GM23338 (cell line): ENCODE data around the gene DNAJA2. TPM values are rescaled to one million over a fixed set of nuclear protein-coding genes. Genes with fewer than 3 reads are reported as not detected.
A peak's percentile ranks its signal among the peaks of the same experiment; 100 is the strongest.

ENCODE experiments used
- ATAC-seq: fragments of 200-7000 bp; cut with Tn5 transposase; 3 replicates; pipeline ENCODE4 v1.9.1; 2020
- DNase-seq: peaks from one replicate; pipeline ENCODE4 v3.0.0-alpha.2; 2015; ENCODE audit warnings: low spot score
- H2AFZ ChIP-seq: fragments of 200-600 bp; sonication (generic); 2 replicates; pipeline ENCODE4 v1.8.0; 2016; ENCODE audit warnings: antibody characterized with exemption, mild to moderate bottlenecking, moderate library complexity
- H3F3A ChIP-seq: fragments of 200-600 bp; sonication (generic); replicated peaks from 2 replicates; pipeline ENCODE4 v1.8.0; 2017; ENCODE audit warnings: antibody characterized with exemption, mixed run types, low read depth
- H3K27ac ChIP-seq: fragments of 200-600 bp; sonication (generic); 2 replicates; pipeline ENCODE4 v1.6.1; 2016; ENCODE audit warnings: low read depth
- H3K27me3 ChIP-seq: fragments of 200-600 bp; sonication (generic); 2 replicates; pipeline ENCODE4 v1.8.0; 2016; ENCODE audit warnings: mild to moderate bottlenecking, mixed run types, moderate library complexity; ENCODE audit not compliant: insufficient read depth
- H3K36me3 ChIP-seq: fragments of 200-600 bp; sonication (generic); 2 replicates; pipeline ENCODE4 v1.8.0; 2016; ENCODE audit warnings: mild to moderate bottlenecking; ENCODE audit not compliant: insufficient read depth
- H3K4me1 ChIP-seq: fragments of 200-600 bp; sonication (generic); 2 replicates; pipeline ENCODE4 v1.8.0; 2016; ENCODE audit warnings: mild to moderate bottlenecking, moderate library complexity; ENCODE audit not compliant: insufficient read depth
- H3K4me2 ChIP-seq: fragments of 200-600 bp; sonication (generic); 2 replicates; pipeline ENCODE4 v1.7.1; 2017; ENCODE audit warnings: mixed run types
- H3K4me3 ChIP-seq: fragments of 200-600 bp; sonication (generic); 2 replicates; pipeline ENCODE4 v1.6.1; 2016; ENCODE audit warnings: mixed run types
- H3K79me2 ChIP-seq: fragments of 200-600 bp; sonication (generic); replicated peaks from 2 replicates; pipeline ENCODE4 v1.8.0; 2017; ENCODE audit warnings: mild to moderate bottlenecking; ENCODE audit not compliant: insufficient read depth
- H3K9me2 ChIP-seq: fragments of 200-600 bp; sonication (generic); 2 replicates; pipeline ENCODE4 v1.8.0; 2017; ENCODE audit not compliant: insufficient read depth
- H4K20me1 ChIP-seq: fragments of 200-600 bp; sonication (generic); replicated peaks from 2 replicates; pipeline ENCODE4 v1.8.0; 2017; ENCODE audit warnings: mild to moderate bottlenecking; ENCODE audit not compliant: insufficient read depth
- H3K27ac Mint-ChIP-seq: 2 replicates; pipeline ENCODE4 v1.8.0; 2020; ENCODE audit warnings: inconsistent platforms, mild to moderate bottlenecking, moderate library complexity, mixed read lengths
- H3K27me3 Mint-ChIP-seq: 3 replicates; pipeline ENCODE4 v1.8.0; 2022; ENCODE audit warnings: low read depth, mild to moderate bottlenecking, moderate library complexity, mixed read lengths, inconsistent platforms; ENCODE audit not compliant: insufficient read depth, poor library complexity
- H3K36me3 Mint-ChIP-seq: 3 replicates; pipeline ENCODE4 v1.8.0; 2021; ENCODE audit warnings: low read depth, mild to moderate bottlenecking, inconsistent platforms, moderate library complexity, mixed read lengths
- H3K4me1 Mint-ChIP-seq: 3 replicates; pipeline ENCODE4 v1.8.0; 2020; ENCODE audit warnings: mild to moderate bottlenecking, inconsistent platforms, mixed read lengths
- H3K4me3 Mint-ChIP-seq: 3 replicates; pipeline ENCODE4 v1.8.0; 2021; ENCODE audit warnings: moderate library complexity, mild to moderate bottlenecking, inconsistent platforms, mixed read lengths
- H3K9me3 Mint-ChIP-seq: 3 replicates; pipeline ENCODE4 v1.8.0; 2020; ENCODE audit warnings: moderate library complexity, mild to moderate bottlenecking, inconsistent platforms, mixed read lengths
- CREB1 ChIP-seq: fragments of 250-450 bp; sonication (Bioruptor Pico); IDR thresholded peaks from 2 replicates; pipeline ENCODE4 v1.5.0; 2020; ENCODE audit warnings: low read depth, mild to moderate bottlenecking, moderate library complexity
- ETS1 ChIP-seq: IDR thresholded peaks from 2 replicates; pipeline ENCODE4 v1.6.1; 2016; ENCODE audit warnings: antibody characterized with exemption
- EZH2 ChIP-seq: fragments of 200-600 bp; sonication (generic); IDR thresholded peaks from one replicate; pipeline ENCODE4 v1.8.0; 2017; ENCODE audit warnings: antibody characterized with exemption, mild to moderate bottlenecking, low read depth; ENCODE audit not compliant: unreplicated experiment
- EZH2phosphoT487 ChIP-seq: fragments of 200-600 bp; sonication (generic); IDR thresholded peaks from one replicate; pipeline ENCODE4 v1.8.1; 2018; ENCODE audit warnings: antibody characterized with exemption; ENCODE audit not compliant: unreplicated experiment
- NANOG ChIP-seq: IDR thresholded peaks from 2 replicates; pipeline ENCODE4 v1.6.1; 2016; ENCODE audit warnings: antibody characterized with exemption, borderline replicate concordance
- POLR2AphosphoS5 ChIP-seq: IDR thresholded peaks from 2 replicates; pipeline ENCODE4 v1.6.1; 2016; ENCODE audit warnings: antibody characterized with exemption, low read depth
- REST ChIP-seq: IDR thresholded peaks from one replicate; pipeline ENCODE4 v1.6.1; 2018; ENCODE audit warnings: antibody characterized with exemption; ENCODE audit not compliant: unreplicated experiment
- STAT1 ChIP-seq: IDR thresholded peaks from one replicate; pipeline ENCODE4 v1.6.1; 2016; ENCODE audit warnings: antibody characterized with exemption; ENCODE audit not compliant: unreplicated experiment
- ZNF114 ChIP-seq: fragments of 250-450 bp; sonication (Bioruptor Pico); IDR thresholded peaks from 2 replicates; pipeline ENCODE4 v1.5.0; 2020; ENCODE audit warnings: mild to moderate bottlenecking, moderate library complexity
- ZNF331 ChIP-seq: fragments of 250-450 bp; sonication (Bioruptor Pico); IDR thresholded peaks from 2 replicates; pipeline ENCODE4 v1.5.0; 2020; ENCODE audit warnings: low read depth, mild to moderate bottlenecking, moderate library complexity
- polyA plus RNA-seq: library from polyadenylated mRNA; unstranded; fragments of >200 nt; fragmentation: Nextera tagmentation; extraction: Ambion mirVana; gene quantifications from 2 replicates; pipeline ENCODE4 v1.2.1, GENCODE V29; 2016
- total RNA-seq: library from RNA; depleted of rRNA; stranded (reverse); fragments of >200 nt; shearing (Covaris generic); gene quantifications from 2 replicates; pipeline ENCODE4 v1.2.3, GENCODE V29; 2014
- TF ChIP-seq, protein P1 (sequence below), 2 experiments: fragments of 200-600 bp in 1 of 2; sonication (generic) in 1 of 2; conservative IDR thresholded peaks; 2 replicates each; pipeline versions ENCODE4 v1.5.1 to v1.6.1; 2016 to 2017; ENCODE audit warnings: antibody characterized with exemption in 2 of 2, low read depth in 2 of 2, mild to moderate bottlenecking in 2 of 2, moderate library complexity in 1 of 2

DNAJA2 gene
- total and polyA plus RNA-seq, 2 experiments from 2014 or later, result 94.5 to 101 TPM

DNA sequence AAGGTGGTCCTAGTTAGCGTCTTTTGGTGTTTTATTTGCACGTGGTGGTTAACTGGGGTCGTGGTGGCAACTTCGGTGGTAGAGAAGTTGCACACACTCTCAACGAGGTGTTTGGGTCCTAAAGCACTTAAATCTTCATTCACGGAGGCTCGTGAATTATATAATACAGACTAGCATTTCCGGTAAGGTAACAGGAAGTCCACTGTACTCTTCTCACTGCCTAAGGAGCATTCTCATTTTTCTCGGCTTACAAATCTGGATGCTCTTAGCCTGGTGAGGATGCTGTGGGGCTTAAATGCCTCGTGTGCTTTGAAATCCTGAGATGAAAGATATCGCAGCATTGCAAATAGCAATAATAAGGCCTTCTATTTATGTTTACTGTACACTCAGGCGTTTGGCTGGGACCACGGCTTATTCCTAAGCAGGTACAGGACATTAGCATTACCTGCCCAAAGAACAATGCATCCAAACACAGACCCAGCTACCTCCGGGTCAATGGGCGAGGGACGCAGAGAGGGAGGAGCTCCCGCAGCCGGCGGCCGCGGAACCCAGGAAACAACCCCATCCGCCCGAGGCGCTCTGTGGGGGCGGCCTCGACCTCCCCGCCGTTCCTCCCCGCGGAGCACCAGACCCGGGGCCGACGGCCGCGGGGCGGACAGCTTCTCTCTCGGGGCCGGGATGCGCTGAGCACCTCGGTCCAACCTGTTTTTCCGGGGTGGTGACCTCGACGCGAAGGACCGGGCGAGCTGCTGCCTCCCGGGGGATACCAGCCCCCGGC lies 856 bp downstream of the DNAJA2 start:
- Histone ChIP-seq H3K4me2 (peak overlapping the region; percentile 91), H3F3A (0 out of 2 replicates have a peak, but pooled peaks cover 3% of the 10 kb centered on the region), H3K4me1 (peaks cover 19% of the 10 kb centered on the region; the same call in 1 of the 2 replicates), H3K79me2 (peaks cover 54% of the 10 kb centered on the region), H4K20me1 (peaks cover 14% of the 10 kb centered on the region), H3K9me2 (no peaks in the 10 kb centered on the region), H3K27me3 (no peaks in the 10 kb centered on the region), H3K36me3 (peaks cover 29% of the 10 kb centered on the region), H2AFZ (no peak overlapping the region), H3K4me3 (peak overlapping the region; percentile 64), H3K27ac (peak overlapping the region; percentile 92)
- Mint-ChIP-seq H3K9me3 (no peaks in the 10 kb centered on the region), H3K4me1 (peaks cover 40% of the 10 kb centered on the region), H3K4me3 (peak overlapping the region; percentile 87), H3K27me3 (peaks cover 18% of the 10 kb centered on the region), H3K27ac (peak overlapping the region; percentile 87), H3K36me3 (peaks cover 46% of the 10 kb centered on the region)
- TF ChIP-seq ETS1 (no peak), STAT1 (no peak), CREB1 (no peak), REST (no peak), ZNF114 (no peak), ZNF331 (CRISPR knock-in tag) (no peak), EZH2phosphoT487 (no peak), NANOG (no peak), POLR2AphosphoS5 (no peak), EZH2 (no peak)
- TF ChIP-seq, protein P1, sequence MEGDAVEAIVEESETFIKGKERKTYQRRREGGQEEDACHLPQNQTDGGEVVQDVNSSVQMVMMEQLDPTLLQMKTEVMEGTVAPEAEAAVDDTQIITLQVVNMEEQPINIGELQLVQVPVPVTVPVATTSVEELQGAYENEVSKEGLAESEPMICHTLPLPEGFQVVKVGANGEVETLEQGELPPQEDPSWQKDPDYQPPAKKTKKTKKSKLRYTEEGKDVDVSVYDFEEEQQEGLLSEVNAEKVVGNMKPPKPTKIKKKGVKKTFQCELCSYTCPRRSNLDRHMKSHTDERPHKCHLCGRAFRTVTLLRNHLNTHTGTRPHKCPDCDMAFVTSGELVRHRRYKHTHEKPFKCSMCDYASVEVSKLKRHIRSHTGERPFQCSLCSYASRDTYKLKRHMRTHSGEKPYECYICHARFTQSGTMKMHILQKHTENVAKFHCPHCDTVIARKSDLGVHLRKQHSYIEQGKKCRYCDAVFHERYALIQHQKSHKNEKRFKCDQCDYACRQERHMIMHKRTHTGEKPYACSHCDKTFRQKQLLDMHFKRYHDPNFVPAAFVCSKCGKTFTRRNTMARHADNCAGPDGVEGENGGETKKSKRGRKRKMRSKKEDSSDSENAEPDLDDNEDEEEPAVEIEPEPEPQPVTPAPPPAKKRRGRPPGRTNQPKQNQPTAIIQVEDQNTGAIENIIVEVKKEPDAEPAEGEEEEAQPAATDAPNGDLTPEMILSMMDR (conservative IDR thresholded peaks at IDR 0.05; ENCODE audit: low read depth in 2 of 2), result no peak
- peak; percentile 74 for ATAC-seq
- peak; percentile 70 for DNase-seq
